ENCODE measurements around the gene C2CD4A. TPM values are rescaled to one million over a fixed set of nuclear protein-coding genes. Genes with fewer than 3 reads are reported as not detected.

C2CD4A gene
- total RNA-seq, 4 donors from 2014 or later, result 0.33 TPM; not detected in 3

- WGBS, result 58% methylated on average over 3 of the region's 3 CpGs
- no peak for TF ChIP-seq EP300 (IDR thresholded peaks at IDR 0.05)
- TF ChIP-seq POLR2AphosphoS5 (IDR thresholded peaks at IDR 0.05), result no peak
- TF ChIP-seq, protein P1, sequence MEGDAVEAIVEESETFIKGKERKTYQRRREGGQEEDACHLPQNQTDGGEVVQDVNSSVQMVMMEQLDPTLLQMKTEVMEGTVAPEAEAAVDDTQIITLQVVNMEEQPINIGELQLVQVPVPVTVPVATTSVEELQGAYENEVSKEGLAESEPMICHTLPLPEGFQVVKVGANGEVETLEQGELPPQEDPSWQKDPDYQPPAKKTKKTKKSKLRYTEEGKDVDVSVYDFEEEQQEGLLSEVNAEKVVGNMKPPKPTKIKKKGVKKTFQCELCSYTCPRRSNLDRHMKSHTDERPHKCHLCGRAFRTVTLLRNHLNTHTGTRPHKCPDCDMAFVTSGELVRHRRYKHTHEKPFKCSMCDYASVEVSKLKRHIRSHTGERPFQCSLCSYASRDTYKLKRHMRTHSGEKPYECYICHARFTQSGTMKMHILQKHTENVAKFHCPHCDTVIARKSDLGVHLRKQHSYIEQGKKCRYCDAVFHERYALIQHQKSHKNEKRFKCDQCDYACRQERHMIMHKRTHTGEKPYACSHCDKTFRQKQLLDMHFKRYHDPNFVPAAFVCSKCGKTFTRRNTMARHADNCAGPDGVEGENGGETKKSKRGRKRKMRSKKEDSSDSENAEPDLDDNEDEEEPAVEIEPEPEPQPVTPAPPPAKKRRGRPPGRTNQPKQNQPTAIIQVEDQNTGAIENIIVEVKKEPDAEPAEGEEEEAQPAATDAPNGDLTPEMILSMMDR (IDR thresholded peaks at IDR 0.05), result no peak
- TF ChIP-seq POLR2A (IDR thresholded peaks at IDR 0.05; ENCODE audit: low read depth), result no peak
- no peaks in the 10 kb centered on the region for H3K27me3 ChIP-seq
Measured at GRCh38 chr15:62104401-62104800, 37.6 kb downstream of the C2CD4A start.

DNA sequence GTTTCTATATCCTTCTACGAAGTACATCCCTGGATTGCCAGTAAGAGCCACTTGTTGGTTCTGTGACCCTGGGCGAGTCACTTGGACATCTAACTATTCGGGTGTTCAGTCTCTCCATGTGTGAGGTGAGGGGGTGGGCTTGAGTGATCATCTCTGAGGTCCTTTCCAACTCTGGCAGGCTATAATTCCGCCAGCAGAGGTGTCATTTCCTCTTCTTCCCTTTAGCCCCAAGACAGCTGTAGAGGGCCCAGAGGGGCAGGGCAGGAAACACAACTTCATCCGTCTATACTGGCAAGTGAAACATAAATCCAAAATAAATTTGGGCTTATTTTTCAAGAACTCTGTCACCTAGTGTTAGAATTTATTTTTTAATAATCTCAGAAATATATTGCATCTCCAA is 38.1 kb downstream of the C2CD4A start:
- no peaks in the 10 kb centered on the region for H3K9me3 ChIP-seq
- H3K27me3 ChIP-seq, result no peaks in the 10 kb centered on the region
- H3K4me1 ChIP-seq, result peaks cover under 1 to 2% (median 1%) of the 10 kb centered on the region in 4 donors
- intact Hi-C loops (cut with DNase I), result no loop called here
- no peaks in the 10 kb centered on the region for H3K36me3 ChIP-seq
- DNase-seq (ENCODE audit: extremely low spot score), result no peak
- no peak overlapping the region for H3K4me3 ChIP-seq
- WGBS, result 42% methylated on average over 5 of the region's 5 CpGs
- no peak overlapping the region for H3K27ac ChIP-seq (replicated peaks in 1 of 4)
- TF ChIP-seq, protein P1 (IDR thresholded peaks at IDR 0.05), result no peak
- TF ChIP-seq EP300 (IDR thresholded peaks at IDR 0.05), result no peak
- no peak for TF ChIP-seq POLR2AphosphoS5 (IDR thresholded peaks at IDR 0.05)
- no peak for TF ChIP-seq POLR2A (IDR thresholded peaks at IDR 0.05; ENCODE audit: low read depth)

More at GRCh38 chr15:62104401-62104800, 37.6 kb downstream of the C2CD4A start:
- Histone ChIP-seq H3K4me3 (no peak overlapping the region), H3K36me3 (no peaks in the 10 kb centered on the region), H3K27ac (replicated peaks in 1 of 4) (no peak overlapping the region), H3K4me1 (peaks cover 0 to under 1% (median 0%) of the 10 kb centered on the region in 4 donors), H3K9me3 (no peaks in the 10 kb centered on the region)
- intact Hi-C loops (cut with DNase I), result no loop called here
- peak; percentile 53 for DNase-seq (ENCODE audit: extremely low spot score)

GRCh38 chr15:62105266-62105665 is 38.5 kb downstream of the C2CD4A start:
- 95% methylated on average over 11 of the region's 11 CpGs for WGBS
- no peaks in the 10 kb centered on the region for H3K36me3 ChIP-seq
- peaks cover 5 to 6% (median 6%) of the 10 kb centered on the region in 4 donors for H3K4me1 ChIP-seq
- no peak overlapping the region for H3K27ac ChIP-seq (replicated peaks in 1 of 4)
- peak; percentile 42 for DNase-seq (ENCODE audit: extremely low spot score)
- no peaks in the 10 kb centered on the region for H3K27me3 ChIP-seq
- H3K4me3 ChIP-seq, result no peak overlapping the region
- no peaks in the 10 kb centered on the region for H3K9me3 ChIP-seq
- TF ChIP-seq EP300 (IDR thresholded peaks at IDR 0.05) (no peak), POLR2AphosphoS5 (IDR thresholded peaks at IDR 0.05) (no peak), POLR2A (IDR thresholded peaks at IDR 0.05; ENCODE audit: low read depth) (no peak)
- TF ChIP-seq, protein P1 (IDR thresholded peaks at IDR 0.05), result no peak
- intact Hi-C loops (cut with DNase I), result no loop called here

DNA sequence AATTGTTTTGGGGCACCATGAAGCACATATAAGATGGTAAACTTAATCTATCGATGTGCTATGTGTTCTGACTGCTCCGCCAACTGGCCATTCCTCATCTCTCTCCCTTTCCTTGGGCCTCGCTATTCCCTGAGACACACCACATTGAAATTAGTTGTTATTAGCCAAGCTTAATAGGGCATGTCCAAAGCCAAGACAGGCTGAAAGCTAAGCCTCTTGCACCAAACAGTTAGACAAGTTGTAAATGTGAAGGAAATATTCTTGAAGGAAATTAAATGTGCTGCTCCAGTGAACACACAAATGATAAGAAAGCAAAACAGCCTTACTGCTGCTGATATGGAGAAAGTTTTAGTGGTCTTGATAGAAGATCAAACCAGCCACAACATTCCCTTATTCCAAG is 39.3 kb downstream of the C2CD4A start:
- Histone ChIP-seq H3K27me3 (no peaks in the 10 kb centered on the region), H3K4me3 (no peak overlapping the region), H3K4me1 (peaks cover 7 to 11% (median 10%) of the 10 kb centered on the region in 4 donors), H3K36me3 (no peaks in the 10 kb centered on the region), H3K27ac (replicated peaks in 1 of 4) (no peak overlapping the region), H3K9me3 (no peaks in the 10 kb centered on the region)
- TF ChIP-seq, protein P1 (IDR thresholded peaks at IDR 0.05), result no peak
- WGBS, result 100% methylated on average over 3 of the region's 3 CpGs
- peak; percentile 34 for DNase-seq (ENCODE audit: extremely low spot score)
- intact Hi-C loops (cut with DNase I), result no loop called here

GRCh38 chr15:62107571-62108121 is 40.9 kb downstream of the C2CD4A start:
- Histone ChIP-seq H3K27me3 (no peaks in the 10 kb centered on the region), H3K36me3 (no peaks in the 10 kb centered on the region), H3K4me1 (peaks cover 7 to 12% (median 10%) of the 10 kb centered on the region in 4 donors), H3K27ac (replicated peaks in 1 of 4) (no peak overlapping the region), H3K4me3 (no peak overlapping the region), H3K9me3 (no peaks in the 10 kb centered on the region)
- intact Hi-C loops (cut with DNase I), result no loop called here
- 100% methylated on average over 2 of the region's 2 CpGs for WGBS
- TF ChIP-seq, protein P1 (IDR thresholded peaks at IDR 0.05), result no peak
- no peak for TF ChIP-seq POLR2AphosphoS5 (IDR thresholded peaks at IDR 0.05)
- no peak for TF ChIP-seq POLR2A (IDR thresholded peaks at IDR 0.05; ENCODE audit: low read depth)
- no peak for TF ChIP-seq EP300 (IDR thresholded peaks at IDR 0.05)
- DNase-seq (ENCODE audit: extremely low spot score), result peak; percentile 39
